AG08395 (cell line): ENCODE measurements around the gene CHRNA7.
"Not testable (repeated sequence)": the region's sequence is repeated elsewhere in the genome, so short reads cannot be mapped to it uniquely, and the experiment has no call there.

ENCODE experiments used
- DNase-seq: peaks from one replicate; pipeline ENCODE4 v3.0.0; 2012; ENCODE audit warnings: mixed read lengths, low spot score

The CHRNA7 gene

GRCh38 chr15:32193780-32194179, 163.5 kb downstream of the CHRNA7 start:
- not testable (repeated sequence) for DNase-seq

GRCh38 chr15:32196206-32196605, 165.9 kb downstream of the CHRNA7 start:
- DNase-seq: not testable (repeated sequence)

- not testable (repeated sequence) for DNase-seq
Observed at GRCh38 chr15:32198938-32199337, 168.6 kb downstream of the CHRNA7 start.

- not testable (repeated sequence) for DNase-seq
Observed at GRCh38 chr15:32209081-32209480, 178.8 kb downstream of the CHRNA7 start.

GRCh38 chr15:32218666-32219065, 188.4 kb downstream of the CHRNA7 start:
- no peak for DNase-seq
